ENCODE measurements around the gene FBXW11. TPM values are rescaled to one million over a fixed set of nuclear protein-coding genes. Genes with fewer than 3 reads are reported as not detected.
A peak's percentile ranks its signal among the peaks of the same experiment; 100 is the strongest.

FBXW11 gene
- total RNA-seq, 3 donors from 2014 or later: 46.0 to 47.9 (median 47.6) TPM

- Mint-ChIP-seq H3K4me3 (no peak overlapping the region), H3K9me3 (no peaks in the 10 kb centered on the region), H3K36me3 (ENCODE audit: insufficient read depth) (peaks cover 7% of the 10 kb centered on the region), H3K4me1 (ENCODE audit: low read depth) (no peaks in the 10 kb centered on the region), H3K27me3 (ENCODE audit: low read depth) (no peaks in the 10 kb centered on the region)
- no peak for DNase-seq
- ATAC-seq: no peak
Measured at GRCh38 chr5:171841984-171842776, 164.3 kb downstream of the FBXW11 start.

GRCh38 chr5:171840711-171841522 is 165.5 kb downstream of the FBXW11 start:
- Mint-ChIP-seq H3K9me3 (no peaks in the 10 kb centered on the region), H3K36me3 (ENCODE audit: insufficient read depth) (peaks cover 7% of the 10 kb centered on the region), H3K27me3 (ENCODE audit: low read depth) (no peaks in the 10 kb centered on the region), H3K4me3 (no peak overlapping the region), H3K4me1 (ENCODE audit: low read depth) (no peaks in the 10 kb centered on the region)
- DNase-seq (no peak), ATAC-seq (no peak)

- no peak overlapping the region for H3K4me3 Mint-ChIP-seq
- H3K4me1 Mint-ChIP-seq (ENCODE audit: low read depth): no peaks in the 10 kb centered on the region
- peaks cover 8% of the 10 kb centered on the region for H3K36me3 Mint-ChIP-seq (ENCODE audit: insufficient read depth)
- peak in 1 of 2 donors; percentile 41 for ATAC-seq
- H3K27me3 Mint-ChIP-seq (ENCODE audit: low read depth): no peaks in the 10 kb centered on the region
- DNase-seq: no peak
- no peaks in the 10 kb centered on the region for H3K9me3 Mint-ChIP-seq
Measured at GRCh38 chr5:171840066-171840465, 166.4 kb downstream of the FBXW11 start.

GRCh38 chr5:171839112-171839511 is 167.3 kb downstream of the FBXW11 start:
- DNase-seq: no peak
- Mint-ChIP-seq H3K4me3 (no peak overlapping the region), H3K27me3 (ENCODE audit: low read depth) (no peaks in the 10 kb centered on the region), H3K9me3 (no peaks in the 10 kb centered on the region), H3K4me1 (ENCODE audit: low read depth) (no peaks in the 10 kb centered on the region), H3K36me3 (ENCODE audit: insufficient read depth) (peaks cover 10% of the 10 kb centered on the region)
- ATAC-seq: no peak

GRCh38 chr5:171838066-171838465 is 168.4 kb downstream of the FBXW11 start:
- peaks cover 6% of the 10 kb centered on the region for H3K9me3 Mint-ChIP-seq
- H3K27me3 Mint-ChIP-seq (ENCODE audit: low read depth): no peaks in the 10 kb centered on the region
- ATAC-seq (no peak), DNase-seq (no peak)
- no peaks in the 10 kb centered on the region for H3K4me1 Mint-ChIP-seq (ENCODE audit: low read depth)
- no peak overlapping the region for H3K4me3 Mint-ChIP-seq
- H3K36me3 Mint-ChIP-seq (ENCODE audit: insufficient read depth): peaks cover 15% of the 10 kb centered on the region

GRCh38 chr5:171837522-171837921 is 168.9 kb downstream of the FBXW11 start:
- no peak for ATAC-seq
- Mint-ChIP-seq H3K4me1 (ENCODE audit: low read depth) (no peaks in the 10 kb centered on the region), H3K36me3 (ENCODE audit: insufficient read depth) (peaks cover 17% of the 10 kb centered on the region), H3K4me3 (no peak overlapping the region), H3K9me3 (peaks cover 9% of the 10 kb centered on the region), H3K27me3 (ENCODE audit: low read depth) (no peaks in the 10 kb centered on the region)
- no peak for DNase-seq

GRCh38 chr5:171835066-171835465 is 171.4 kb downstream of the FBXW11 start:
- H3K27me3 Mint-ChIP-seq (ENCODE audit: low read depth): no peaks in the 10 kb centered on the region
- peaks cover 10% of the 10 kb centered on the region for H3K36me3 Mint-ChIP-seq (ENCODE audit: insufficient read depth)
- no peak for ATAC-seq
- no peaks in the 10 kb centered on the region for H3K4me1 Mint-ChIP-seq (ENCODE audit: low read depth)
- no peak for DNase-seq
- H3K9me3 Mint-ChIP-seq: peaks cover 24% of the 10 kb centered on the region
- H3K4me3 Mint-ChIP-seq: no peak overlapping the region

- peaks cover 25% of the 10 kb centered on the region for H3K9me3 Mint-ChIP-seq
- DNase-seq: no peak
Measured at GRCh38 chr5:171834461-171834860, 172.0 kb downstream of the FBXW11 start.

GRCh38 chr5:171832775-171833174 is 173.7 kb downstream of the FBXW11 start:
- peaks cover 25% of the 10 kb centered on the region for H3K9me3 Mint-ChIP-seq
- DNase-seq: no peak
- peaks cover 10% of the 10 kb centered on the region for H3K36me3 Mint-ChIP-seq (ENCODE audit: insufficient read depth)

More at GRCh38 chr5:171834461-171834860, 172.0 kb downstream of the FBXW11 start:
- Mint-ChIP-seq H3K27me3 (ENCODE audit: low read depth) (no peaks in the 10 kb centered on the region), H3K4me1 (ENCODE audit: low read depth) (no peaks in the 10 kb centered on the region), H3K4me3 (no peak overlapping the region), H3K36me3 (ENCODE audit: insufficient read depth) (peaks cover 10% of the 10 kb centered on the region)
- ATAC-seq: no peak

GRCh38 chr5:171830686-171831085 is 175.8 kb downstream of the FBXW11 start:
- no peaks in the 10 kb centered on the region for H3K4me1 Mint-ChIP-seq (ENCODE audit: low read depth)
- no peak for ATAC-seq
- no peak for DNase-seq
- H3K27me3 Mint-ChIP-seq (ENCODE audit: low read depth): no peaks in the 10 kb centered on the region
- peaks cover 25% of the 10 kb centered on the region for H3K9me3 Mint-ChIP-seq
- no peak overlapping the region for H3K4me3 Mint-ChIP-seq
- peaks cover 10% of the 10 kb centered on the region for H3K36me3 Mint-ChIP-seq (ENCODE audit: insufficient read depth)

More at GRCh38 chr5:171832775-171833174, 173.7 kb downstream of the FBXW11 start:
- Mint-ChIP-seq H3K4me1 (ENCODE audit: low read depth) (no peaks in the 10 kb centered on the region), H3K27me3 (ENCODE audit: low read depth) (no peaks in the 10 kb centered on the region), H3K4me3 (no peak overlapping the region)
- ATAC-seq: no peak

- H3K27me3 Mint-ChIP-seq (ENCODE audit: low read depth): no peaks in the 10 kb centered on the region
- H3K9me3 Mint-ChIP-seq: peaks cover 16% of the 10 kb centered on the region
- ATAC-seq: no peak
- no peak for DNase-seq
- no peaks in the 10 kb centered on the region for H3K4me1 Mint-ChIP-seq (ENCODE audit: low read depth)
- H3K4me3 Mint-ChIP-seq: no peak overlapping the region
- no peaks in the 10 kb centered on the region for H3K36me3 Mint-ChIP-seq (ENCODE audit: insufficient read depth)
Measured at GRCh38 chr5:171827162-171827561, 179.3 kb downstream of the FBXW11 start.

GRCh38 chr5:171826132-171826531 is 180.3 kb downstream of the FBXW11 start:
- Mint-ChIP-seq H3K9me3 (peaks cover 5% of the 10 kb centered on the region), H3K4me3 (no peak overlapping the region), H3K27me3 (ENCODE audit: low read depth) (no peaks in the 10 kb centered on the region), H3K36me3 (ENCODE audit: insufficient read depth) (no peaks in the 10 kb centered on the region), H3K4me1 (ENCODE audit: low read depth) (no peaks in the 10 kb centered on the region)
- DNase-seq (no peak), ATAC-seq (no peak)

- Mint-ChIP-seq H3K4me3 (no peak overlapping the region), H3K27me3 (ENCODE audit: low read depth) (no peaks in the 10 kb centered on the region), H3K36me3 (ENCODE audit: insufficient read depth) (no peaks in the 10 kb centered on the region), H3K9me3 (peaks cover 1% of the 10 kb centered on the region), H3K4me1 (ENCODE audit: low read depth) (no peaks in the 10 kb centered on the region)
- DNase-seq (no peak), ATAC-seq (no peak)
Measured at GRCh38 chr5:171825051-171825450, 181.4 kb downstream of the FBXW11 start.

GRCh38 chr5:171823269-171823668 is 183.2 kb downstream of the FBXW11 start:
- DNase-seq: no peak
- Mint-ChIP-seq H3K9me3 (no peaks in the 10 kb centered on the region), H3K4me1 (ENCODE audit: low read depth) (no peaks in the 10 kb centered on the region)

GRCh38 chr5:171821286-171821685 is 185.2 kb downstream of the FBXW11 start:
- H3K27me3 Mint-ChIP-seq (ENCODE audit: low read depth): peaks cover 2% of the 10 kb centered on the region
- no peak for DNase-seq
- no peaks in the 10 kb centered on the region for H3K36me3 Mint-ChIP-seq (ENCODE audit: insufficient read depth)
- no peak overlapping the region for H3K4me3 Mint-ChIP-seq
- ATAC-seq: no peak
- no peaks in the 10 kb centered on the region for H3K4me1 Mint-ChIP-seq (ENCODE audit: low read depth)
- H3K9me3 Mint-ChIP-seq: no peaks in the 10 kb centered on the region

More at GRCh38 chr5:171823269-171823668, 183.2 kb downstream of the FBXW11 start:
- no peak overlapping the region for H3K4me3 Mint-ChIP-seq
- no peak for ATAC-seq
- peaks cover 2% of the 10 kb centered on the region for H3K27me3 Mint-ChIP-seq (ENCODE audit: low read depth)
- H3K36me3 Mint-ChIP-seq (ENCODE audit: insufficient read depth): no peaks in the 10 kb centered on the region
